HG02943 (cell line): ENCODE measurements around the gene GREB1L.

Experiments
- ATAC-seq: cut with Tn5 transposase; IDR thresholded peaks from one replicate; pipeline ENCODE4 v1.9.1; 2021; ENCODE audit warnings: mild to moderate bottlenecking, low read depth, moderate library complexity; ENCODE audit not compliant: unreplicated experiment

GREB1L gene

GRCh38 chr18:21472741-21473140 is 230.7 kb downstream of the GREB1L start:
- no peak for ATAC-seq

GRCh38 chr18:21474621-21475020 is 232.6 kb downstream of the GREB1L start:
- ATAC-seq: no peak

DNA sequence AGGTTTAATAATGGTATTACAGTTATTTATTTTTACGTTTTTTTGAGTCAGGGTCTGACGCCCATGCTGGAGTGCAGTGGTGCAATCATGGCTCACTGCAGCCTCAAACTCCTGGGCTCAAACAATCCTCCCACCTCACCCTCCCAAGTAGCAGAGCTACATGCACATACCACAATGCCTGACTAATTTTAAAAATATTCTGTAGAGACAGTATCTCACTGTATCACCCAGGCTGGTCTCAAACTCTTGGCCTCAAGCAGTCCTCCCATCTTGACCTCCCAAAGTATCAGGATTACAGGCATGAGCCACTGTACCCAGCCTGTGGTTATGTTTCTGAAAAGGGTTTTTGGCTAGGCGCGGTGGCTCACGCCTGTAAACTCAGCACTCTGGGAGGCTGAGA is 237.7 kb downstream of the GREB1L start:
- no peak for ATAC-seq

DNA sequence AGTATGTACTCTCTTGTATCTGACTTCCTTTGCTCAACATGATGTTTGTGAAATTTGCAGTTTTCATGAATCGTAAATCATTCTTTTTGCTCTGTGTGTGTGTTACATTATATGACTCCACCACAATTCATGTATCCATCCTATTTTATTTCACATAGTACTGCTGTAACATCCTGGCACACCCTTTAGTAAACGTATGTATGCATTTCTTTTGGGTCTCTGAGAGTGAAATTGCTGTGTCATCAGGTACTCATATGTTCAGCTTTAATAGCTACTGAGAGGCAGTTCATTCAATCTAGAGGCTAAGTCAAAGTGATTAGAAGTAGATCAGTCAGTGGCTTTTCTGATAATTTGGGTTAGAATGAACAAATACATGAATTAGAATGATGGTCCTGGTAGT is 239.7 kb downstream of the GREB1L start:
- ATAC-seq: no peak

- ATAC-seq: no peak
Measured at GRCh38 chr18:21483051-21483450, 241.0 kb downstream of the GREB1L start.

- ATAC-seq: no peak
Measured at GRCh38 chr18:21484851-21485636, 243.0 kb downstream of the GREB1L start.

- ATAC-seq: no peak
Measured at GRCh38 chr18:21486905-21487437, 244.9 kb downstream of the GREB1L start.

DNA sequence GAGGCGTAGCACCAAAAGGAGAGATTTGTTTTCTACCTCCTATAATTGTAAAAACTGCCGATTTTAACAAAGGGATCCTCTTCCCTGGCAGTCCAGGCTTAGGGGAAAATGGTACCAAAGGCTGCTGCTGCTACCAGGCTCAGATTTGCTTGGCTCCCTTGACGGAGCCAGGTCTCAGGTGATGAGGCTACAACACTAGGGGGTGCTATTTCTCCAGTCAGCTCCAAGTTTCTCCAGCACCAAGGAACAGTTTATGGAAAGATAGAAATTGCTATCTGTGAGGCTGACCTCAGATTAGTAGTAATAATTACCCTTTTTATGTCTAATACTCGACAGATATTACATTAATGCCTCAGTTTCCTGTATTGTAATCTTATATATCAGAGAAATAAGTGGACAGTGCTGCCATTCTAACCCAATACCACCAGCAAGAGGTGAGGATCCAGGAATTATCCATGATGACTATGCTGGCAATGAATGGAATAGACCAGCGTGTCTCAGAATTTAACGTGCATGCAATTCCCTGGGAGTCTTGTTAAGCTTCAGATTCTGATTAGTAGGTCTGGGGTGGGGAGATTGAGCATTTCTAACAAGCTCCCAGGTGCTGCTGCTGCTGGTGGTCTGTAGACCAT is 247.2 kb downstream of the GREB1L start:
- ATAC-seq: no peak

GRCh38 chr18:21489919-21490495 is 248.0 kb downstream of the GREB1L start:
- ATAC-seq: no peak

DNA sequence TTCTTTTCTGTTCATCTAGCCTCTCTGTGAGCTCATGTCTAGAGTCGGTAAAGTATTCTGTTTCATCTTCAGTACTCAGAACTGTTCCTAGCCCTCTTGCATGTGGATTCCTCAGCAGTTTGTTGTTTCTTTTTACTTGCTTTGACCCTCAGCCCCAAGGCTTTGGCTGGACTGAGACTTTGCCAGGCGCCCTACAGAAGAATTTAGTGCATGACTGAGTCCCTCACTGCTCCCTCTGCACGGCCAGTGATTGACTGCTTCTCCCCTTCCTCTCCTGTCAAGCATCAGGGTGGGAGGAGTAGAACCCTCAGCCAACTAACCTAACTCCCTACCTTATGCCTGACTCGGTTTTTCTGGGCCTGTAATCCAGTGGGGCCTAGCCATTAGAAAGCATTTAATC is 248.7 kb downstream of the GREB1L start:
- ATAC-seq: no peak

DNA sequence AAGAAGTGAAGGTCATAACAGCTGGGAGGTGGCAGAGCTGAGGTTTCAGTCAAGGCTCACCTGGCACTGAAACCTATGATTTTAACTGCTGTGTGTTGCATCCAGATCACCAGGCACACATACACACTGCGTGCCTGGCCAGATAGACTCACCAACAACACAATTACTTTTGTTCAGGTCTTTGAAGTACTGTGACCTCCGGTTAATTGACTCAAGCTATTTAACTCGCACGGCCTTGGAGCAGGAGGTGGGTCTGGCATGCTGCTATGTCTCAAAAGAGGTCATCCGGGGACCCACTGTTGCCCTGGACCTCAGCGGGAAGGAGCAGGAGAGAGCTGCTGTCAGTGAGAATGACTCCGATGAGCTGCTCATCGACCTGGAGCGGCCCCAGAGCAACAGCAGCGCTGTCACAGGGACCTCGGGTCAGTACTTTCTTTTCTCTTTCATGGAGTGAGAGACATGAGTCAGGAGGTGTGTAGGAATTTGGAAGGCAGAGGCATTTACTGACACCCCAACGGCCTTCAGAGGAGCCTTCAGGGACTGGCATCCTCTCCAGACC is 254.3 kb downstream of the GREB1L start:
- ATAC-seq: no peak

- ATAC-seq: no peak
Measured at GRCh38 chr18:21499997-21500396, 258.0 kb downstream of the GREB1L start.

DNA sequence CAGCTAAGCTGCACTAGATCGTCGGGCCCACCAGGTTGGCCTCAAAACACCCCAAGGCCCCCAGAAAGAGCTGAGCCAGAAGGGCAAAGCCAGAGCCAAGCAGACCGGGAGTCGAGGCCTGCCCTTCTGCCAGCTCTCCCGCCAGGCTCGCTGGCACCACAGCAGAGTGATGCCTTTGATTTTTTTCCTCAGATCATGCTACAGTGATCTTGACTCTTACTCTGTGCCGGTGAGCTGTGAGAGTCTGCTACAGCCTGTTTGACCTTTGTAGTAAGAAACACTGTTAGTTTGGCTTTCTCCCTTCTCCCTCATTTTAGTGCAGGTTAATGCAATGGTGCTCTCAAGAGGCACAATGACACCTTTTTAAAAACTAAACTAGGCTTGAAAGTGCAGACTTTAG is 260.6 kb downstream of the GREB1L start:
- ATAC-seq: no peak

- no peak for ATAC-seq
Measured at GRCh38 chr18:21507913-21508701, 266.1 kb downstream of the GREB1L start.

GRCh38 chr18:21509062-21509461 is 267.0 kb downstream of the GREB1L start:
- ATAC-seq: no peak

- ATAC-seq: no peak
Measured at GRCh38 chr18:21513292-21513691, 271.3 kb downstream of the GREB1L start.

DNA sequence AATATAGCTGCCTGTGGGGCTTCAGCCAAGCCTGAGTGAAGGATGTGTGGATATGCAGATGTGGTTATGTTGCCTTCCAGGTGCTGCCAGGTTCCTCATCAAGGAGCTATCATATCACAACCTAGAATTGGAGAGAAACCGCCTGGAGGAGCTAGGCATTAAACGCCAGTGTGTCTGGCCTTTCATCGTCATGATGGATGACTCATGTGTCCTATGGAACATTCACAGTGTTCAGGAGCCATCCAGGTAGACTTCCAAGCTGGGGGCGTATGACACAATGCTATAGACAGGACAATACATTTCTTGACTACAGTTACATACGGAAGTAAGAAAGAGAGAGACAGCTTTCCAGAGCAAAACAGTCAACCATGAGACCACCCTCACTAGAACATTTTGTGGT is 271.7 kb downstream of the GREB1L start:
- no peak for ATAC-seq

DNA sequence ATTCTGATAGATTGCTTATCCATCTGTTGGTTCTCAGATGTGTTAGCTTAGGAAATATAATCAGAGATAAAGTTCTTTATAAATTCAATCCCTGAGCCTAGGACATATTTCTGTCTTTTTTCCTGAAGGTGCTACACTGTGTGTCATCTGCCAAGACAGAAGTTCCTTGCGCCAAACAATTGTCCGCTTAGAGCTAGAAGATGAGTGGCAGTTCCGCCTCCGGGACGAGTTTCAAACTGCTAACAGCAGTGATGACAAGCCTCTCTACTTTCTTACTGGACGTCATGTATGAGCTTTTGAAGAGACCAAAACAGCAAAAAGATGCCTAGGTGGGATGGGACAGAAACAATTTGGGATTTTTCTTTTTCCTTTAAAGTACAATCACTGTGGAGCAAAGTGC is 280.5 kb downstream of the GREB1L start:
- no peak for ATAC-seq

- ATAC-seq: no peak
Measured at GRCh38 chr18:21525916-21526315, 283.9 kb downstream of the GREB1L start.

DNA sequence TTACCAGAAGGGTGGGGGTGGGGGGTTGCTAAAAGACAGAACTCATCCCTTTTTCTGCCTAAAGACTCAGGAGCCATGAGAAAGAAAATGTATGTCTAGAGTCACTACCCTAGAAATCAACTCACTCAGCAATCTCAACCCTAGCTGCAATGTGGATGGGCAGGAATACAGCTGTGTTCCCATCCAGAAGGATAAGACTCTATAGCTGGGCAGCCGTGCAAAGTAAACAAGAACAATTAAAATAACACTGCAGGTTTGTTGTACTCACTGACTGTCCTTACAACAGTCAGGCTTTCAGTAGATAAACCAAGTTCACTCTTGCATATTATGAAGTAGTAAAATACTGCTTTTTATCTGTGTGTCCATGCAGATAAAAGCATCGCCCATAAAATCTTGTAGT is 284.4 kb downstream of the GREB1L start:
- ATAC-seq: no peak

- ATAC-seq: no peak
Measured at GRCh38 chr18:21534327-21534726, 292.3 kb downstream of the GREB1L start.
